SH-SY5Y (cell line): ENCODE data around the gene TCHH.

Experiments
- GATA2 ChIP-seq: IDR thresholded peaks from 2 replicates; pipeline ENCODE4 v1.6.1; 2011; ENCODE audit warnings: mild to moderate bottlenecking, low read depth, low read length
- GATA3 ChIP-seq: IDR thresholded peaks from 2 replicates; pipeline ENCODE4 v1.6.1; 2011; ENCODE audit warnings: low read depth, mild to moderate bottlenecking, low read length, moderate library complexity

TCHH gene

DNA sequence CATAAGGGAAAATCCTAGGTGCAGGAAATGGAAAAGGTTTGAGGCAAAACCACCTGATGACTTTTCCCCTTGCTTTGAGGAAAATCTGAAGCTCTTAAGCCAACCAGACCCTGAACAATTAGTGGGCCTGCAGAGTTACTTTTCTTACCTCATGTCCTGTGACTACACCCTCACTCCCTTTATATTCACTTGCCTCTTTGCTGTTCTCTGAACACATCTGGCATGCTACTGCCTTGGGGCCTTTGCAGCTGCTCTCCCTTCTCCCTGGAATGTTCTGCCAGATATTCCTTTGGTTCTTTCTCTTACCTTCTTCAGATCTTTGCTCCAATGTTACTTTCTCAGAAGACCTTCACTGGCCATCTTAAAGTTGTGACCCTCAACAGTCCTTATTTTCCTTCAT, 22.0 kb upstream of the TCHH start:
- TF ChIP-seq GATA2 (no peak), GATA3 (no peak)

DNA sequence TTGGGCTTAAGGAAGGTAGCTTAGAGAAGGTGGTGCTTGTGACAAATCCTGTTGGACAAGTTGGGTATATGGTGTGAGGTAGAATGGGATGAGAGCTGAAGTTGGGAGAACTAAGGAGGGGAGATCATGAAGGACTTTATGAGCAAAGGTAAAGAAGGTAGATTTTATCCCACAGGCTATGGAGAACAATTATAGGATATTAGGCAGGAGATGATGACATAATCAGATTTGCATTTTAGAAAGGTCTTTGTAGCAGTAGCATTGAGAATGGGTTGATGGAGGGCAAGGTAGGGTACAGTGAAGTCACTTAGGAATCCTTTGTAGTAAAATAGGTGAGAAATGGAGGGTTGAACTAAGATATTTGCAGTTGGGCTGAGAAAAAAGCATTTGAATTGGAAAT, 14.9 kb upstream of the TCHH start:
- TF ChIP-seq GATA2, result no peak
- no peak for TF ChIP-seq GATA3

DNA sequence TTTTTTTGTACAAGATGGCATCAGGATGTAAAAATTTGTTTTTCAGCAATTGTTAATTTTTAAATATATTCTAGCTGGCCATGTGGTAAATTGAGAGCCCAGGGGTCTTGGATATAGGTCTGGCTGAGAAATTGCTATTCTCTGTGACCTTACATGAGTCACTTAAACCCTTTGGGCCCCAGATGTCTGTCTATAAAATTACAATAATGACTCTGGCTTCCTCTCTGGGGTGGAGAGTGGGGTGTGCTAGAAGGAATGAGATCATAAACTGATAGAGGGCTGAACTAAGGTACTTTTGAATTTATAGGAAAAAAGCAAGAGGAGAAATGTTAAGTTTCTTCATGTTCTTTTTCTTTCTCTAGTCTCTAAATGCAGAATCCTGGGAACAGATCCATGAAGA, 12.4 kb upstream of the TCHH start:
- TF ChIP-seq GATA3, result no peak
- TF ChIP-seq GATA2, result no peak

DNA sequence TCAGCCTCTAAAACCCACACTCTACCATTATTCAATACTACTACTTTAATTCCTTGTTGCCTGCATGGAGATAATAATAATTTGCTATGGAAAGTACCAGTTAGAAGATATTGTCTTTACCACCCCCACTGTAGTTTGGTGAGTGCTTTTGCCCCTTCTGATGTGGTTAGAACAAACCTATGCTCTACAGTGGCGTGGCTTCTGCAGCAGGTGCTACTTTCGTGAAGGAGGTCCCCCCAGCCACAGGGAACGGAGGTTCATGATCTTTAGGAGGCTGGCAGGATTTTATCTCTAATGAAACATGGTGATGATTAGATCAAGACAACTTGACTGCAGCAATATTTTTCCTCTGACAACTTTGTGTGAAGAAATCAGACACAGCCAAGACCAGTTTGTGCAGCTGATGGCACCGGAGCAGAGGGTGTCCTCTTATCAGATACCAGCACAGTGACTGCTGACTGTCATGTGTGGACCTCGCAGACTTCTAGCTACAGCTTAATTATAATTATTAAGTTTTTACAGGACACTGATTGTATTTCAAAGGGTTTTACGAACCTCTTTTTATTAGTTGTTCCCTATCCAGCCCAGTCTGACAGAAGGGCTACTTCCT, 10.7 kb upstream of the TCHH start:
- TF ChIP-seq GATA3, result no peak

DNA sequence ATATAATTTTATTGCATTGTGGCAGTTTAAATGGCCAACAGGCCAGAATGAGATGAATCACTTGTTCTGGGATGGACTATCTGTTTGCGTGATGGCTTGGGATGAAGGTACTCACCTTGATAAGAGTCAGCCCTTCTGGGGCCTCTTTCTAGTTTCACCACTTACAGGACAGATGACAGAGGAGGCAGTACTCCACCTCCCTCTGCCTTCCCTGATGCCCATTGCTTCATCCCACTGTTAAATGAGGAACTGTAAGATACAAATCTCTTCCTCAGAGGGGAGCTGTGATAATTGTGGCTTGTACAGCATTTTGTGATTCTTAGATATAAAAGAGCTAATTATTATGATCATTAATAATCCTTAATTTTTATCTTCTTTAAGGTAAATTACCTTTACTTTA, 3.7 kb upstream of the TCHH start:
- no peak for TF ChIP-seq GATA3
- no peak for TF ChIP-seq GATA2

DNA sequence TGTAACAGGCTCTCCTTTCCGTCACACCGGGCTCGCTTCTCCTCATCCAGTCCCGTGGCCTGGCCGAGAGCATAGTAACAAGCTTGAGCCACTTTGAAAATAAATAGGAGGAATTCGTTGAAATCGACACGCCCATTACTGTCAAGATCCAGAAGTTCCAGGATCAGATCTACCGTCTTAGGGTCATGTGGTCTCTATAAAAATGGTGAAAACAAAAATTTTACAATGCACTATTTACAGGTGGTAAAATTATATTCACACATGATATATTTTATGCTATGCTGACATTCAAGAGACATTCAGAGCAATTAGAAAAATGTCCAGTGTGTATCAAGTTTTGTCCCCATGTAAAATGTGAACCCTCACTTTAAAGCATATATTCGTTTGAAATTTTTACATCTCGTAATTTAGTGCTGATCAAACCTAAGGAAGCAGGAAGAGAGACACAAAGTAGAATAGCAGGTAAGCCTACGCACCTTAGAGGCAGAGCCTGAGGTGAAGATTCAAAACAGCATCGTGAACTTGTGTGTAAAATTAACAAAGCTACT, 2.3 kb downstream of the TCHH start:
- TF ChIP-seq GATA3 (no peak), GATA2 (no peak)

DNA sequence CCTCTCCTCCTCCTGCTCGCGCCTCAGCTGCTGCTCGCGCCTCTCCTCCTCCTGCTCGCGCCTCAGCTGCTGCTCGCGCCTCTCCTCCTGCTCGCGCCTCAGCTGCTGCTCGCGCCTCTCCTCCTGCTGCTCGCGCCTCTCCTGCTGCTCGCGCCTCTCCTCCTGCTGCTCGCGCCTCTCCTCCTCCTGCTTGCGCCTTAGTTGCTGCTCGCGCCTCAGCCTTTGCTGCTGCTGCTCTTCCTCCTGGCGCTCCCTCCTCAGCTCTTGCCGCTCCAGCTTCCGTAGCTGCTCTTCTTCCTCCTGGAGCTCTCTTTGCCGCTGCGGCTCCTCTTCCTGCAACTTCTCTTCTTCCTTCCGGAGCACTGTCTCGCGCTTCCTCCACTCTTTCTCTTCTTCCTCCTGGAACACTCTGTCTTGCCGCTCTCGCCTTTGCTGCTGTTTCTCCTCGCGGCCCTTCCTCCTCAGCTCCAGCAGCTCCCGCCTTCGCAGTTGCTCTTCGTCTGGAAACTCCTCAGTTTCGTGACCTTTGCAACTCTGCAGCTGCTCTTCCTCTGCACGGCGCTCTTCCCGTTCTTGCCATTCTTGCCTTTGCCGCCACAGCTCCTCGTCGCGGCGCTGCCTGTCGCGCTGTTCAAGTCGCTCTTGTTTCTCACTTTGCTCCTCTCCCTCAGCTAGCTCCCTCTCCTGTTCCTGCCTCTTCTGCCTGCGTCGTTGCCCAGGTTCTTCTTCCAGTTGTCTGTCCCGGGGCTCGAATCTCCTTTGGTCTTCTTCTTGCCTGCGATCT, 3.0 kb downstream of the TCHH start:
- TF ChIP-seq GATA3 (no peak), GATA2 (no peak)

DNA sequence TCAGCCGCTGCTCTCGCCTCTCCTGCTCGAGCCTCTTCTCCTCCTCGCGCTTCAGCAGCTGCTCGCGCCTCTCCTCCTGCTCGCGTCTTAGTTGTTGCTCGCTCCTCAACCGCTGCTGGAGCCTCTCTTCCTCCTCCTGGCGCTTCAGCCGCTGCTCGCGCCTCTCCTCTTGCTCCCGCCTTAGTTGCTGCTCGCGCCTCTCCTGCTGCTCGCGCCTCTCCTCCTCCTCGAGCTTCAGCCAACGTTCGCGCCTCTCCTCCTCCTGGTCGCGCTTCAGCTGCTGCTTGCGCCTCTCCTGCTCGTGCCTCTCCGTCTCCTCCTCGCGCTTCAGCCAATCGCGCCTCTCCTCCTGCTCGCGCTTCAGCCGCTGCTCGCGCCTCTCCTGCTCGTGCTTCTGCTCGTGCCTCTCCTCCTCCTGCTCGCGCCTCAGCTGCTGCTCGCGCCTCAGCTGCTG, 3.7 kb downstream of the TCHH start:
- TF ChIP-seq GATA3 (no peak), GATA2 (no peak)

DNA sequence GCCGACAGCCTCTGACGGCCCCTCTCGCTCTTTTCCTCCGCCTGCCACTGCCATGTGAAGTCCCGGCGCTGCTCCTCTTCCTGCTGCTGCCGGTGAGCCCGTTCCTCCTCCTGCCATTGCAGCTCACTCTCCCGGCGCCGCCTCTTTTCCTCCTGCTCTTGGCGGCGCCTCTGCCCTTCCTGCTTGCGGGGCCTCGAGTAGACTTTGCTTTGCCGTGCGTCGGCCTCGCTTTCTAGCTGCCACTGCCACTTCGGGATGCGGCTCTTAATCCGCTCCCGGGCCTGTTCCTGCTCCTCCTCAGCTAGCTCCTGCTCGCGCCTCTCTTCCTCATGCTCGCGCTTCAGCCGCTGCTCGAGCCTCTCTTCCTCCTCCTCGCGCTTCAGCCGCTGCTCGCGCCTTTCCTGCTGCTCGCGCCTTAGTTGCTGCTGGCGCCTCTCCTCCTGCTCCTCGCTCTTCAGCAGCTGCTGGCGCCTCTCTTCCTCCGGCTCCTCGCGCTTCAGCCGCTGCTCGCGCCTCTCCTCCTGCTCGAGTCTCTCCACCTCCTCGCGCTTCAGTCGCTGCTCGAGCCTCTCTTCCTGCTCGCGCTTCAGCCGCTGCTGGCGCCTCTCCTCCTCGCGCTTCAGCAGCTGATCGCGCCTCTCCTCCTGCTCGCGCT, 4.3 kb downstream of the TCHH start:
- TF ChIP-seq GATA2, result no peak
- no peak for TF ChIP-seq GATA3

DNA sequence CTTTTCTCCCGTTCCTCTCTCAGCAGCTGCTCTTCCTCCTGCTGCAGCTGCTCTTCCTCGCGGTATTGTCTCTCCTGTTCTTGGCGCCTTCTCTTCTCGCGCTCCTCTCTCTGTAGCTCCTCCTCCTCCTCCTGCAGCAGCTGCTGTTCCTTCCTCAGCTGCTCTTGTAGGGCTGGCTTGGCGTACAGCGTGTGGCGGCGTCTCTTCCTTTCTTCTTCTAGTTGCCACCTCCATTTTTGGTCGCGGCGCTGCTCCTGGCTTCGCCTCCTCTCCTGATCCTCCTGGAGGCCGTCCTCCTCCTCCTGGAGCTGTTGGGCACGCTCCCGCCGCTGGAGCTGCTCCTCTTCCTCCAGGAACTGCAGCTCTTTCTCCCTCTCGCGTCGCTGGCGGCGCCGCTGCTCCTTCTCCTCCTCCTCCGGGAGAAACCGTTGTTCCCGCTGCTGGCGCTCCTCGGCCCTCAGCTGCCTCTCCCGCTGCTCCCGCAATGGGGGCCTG, 4.8 kb downstream of the TCHH start:
- TF ChIP-seq GATA3 (no peak), GATA2 (no peak)

DNA sequence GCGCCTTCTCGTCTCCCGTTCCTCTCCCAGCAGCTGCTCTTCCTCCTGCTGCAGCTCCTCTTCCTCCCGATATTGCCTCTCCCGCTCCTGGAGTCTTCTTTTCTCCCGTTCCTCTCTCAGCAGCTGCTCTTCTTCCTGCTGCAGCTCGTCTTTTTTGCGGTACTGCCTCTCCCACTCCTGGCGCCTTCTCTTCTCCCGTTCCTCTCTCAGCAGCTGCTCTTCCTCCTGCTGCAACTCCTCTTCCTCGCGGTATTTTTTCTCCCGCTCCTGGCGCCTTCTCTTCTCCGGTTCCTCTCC, 5.3 kb downstream of the TCHH start:
- no peak for TF ChIP-seq GATA3
- TF ChIP-seq GATA2, result no peak

DNA sequence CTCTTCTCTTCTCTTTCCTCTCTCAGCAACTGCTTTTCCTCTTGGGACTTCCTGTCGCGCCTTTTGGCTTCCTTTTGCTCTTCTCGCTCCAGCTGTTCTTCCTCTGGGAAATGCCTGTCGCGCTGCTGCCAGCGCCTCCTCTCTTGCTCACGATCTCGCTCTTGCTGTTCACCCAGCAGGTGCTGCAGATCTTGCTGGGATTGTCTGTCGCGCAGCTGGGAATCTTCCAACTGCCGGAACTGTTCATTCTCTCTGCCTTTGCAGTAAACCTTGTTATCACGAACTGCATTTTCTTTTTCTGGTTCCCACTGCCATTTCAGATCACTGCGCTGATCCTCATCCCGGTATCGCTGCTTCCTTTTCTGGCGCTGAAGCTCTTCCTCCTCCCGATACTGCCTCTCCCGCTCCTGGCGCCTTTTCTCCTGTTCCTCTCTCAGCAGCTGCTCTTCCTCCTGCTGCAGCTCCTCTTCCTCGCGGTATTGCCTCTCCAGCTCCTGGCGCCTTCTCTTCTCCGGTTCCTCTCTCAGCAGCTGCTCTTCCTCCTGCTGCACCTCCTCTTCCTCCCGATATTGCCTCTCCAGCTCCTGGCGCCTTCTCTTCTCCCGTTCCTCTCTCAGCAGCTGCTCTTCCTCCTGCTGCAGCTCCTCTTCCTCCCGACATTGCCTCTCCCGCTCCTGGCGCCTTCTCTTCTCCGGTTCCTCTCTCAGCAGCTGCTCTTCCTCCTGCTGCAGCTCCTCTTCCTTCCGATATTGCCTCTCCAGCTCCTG, 5.8 kb downstream of the TCHH start:
- TF ChIP-seq GATA2 (no peak), GATA3 (no peak)

DNA sequence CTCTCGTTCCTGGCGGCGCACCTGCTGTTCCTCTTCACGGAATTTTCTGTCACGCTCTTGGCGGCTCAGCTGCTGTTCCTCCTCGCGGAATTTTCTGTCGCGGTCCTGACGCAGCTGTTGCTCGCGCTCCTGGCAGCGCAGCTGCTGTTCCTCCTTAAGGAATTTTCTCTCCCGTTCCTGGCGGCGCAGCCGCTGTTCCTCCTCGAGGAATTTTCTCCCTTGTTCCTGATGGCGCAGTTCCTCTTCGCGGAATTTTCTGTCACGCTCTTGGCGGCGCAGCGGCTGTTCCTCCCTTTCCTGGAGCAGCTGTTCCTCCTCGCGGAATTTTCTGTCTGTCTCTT, 6.4 kb downstream of the TCHH start:
- TF ChIP-seq GATA3 (no peak), GATA2 (no peak)
